HEK293 (cell line): ENCODE results near the gene NCKAP5.

Experiments used
- CTCF ChIA-PET: fragments of 350-600 bp; formaldehyde crosslinking; extraction: SDS; loops from one replicate; lab custom pipeline; 2021; ENCODE audit warnings: antibody characterized with exemption; lab: Yijun Ruan, JAX
- POLR2A ChIA-PET: fragments of 300-600 bp; formaldehyde crosslinking; extraction: SDS; loops from one replicate; lab custom pipeline; 2020; ENCODE audit warnings: antibody characterized with exemption, inconsistent platforms; lab: Yijun Ruan, JAX
- H3K27ac ChIP-seq: fragments of 200-500 bp; sonication (Bioruptor generic); 2 replicates; pipeline ENCODE4 v1.5.1; 2014; ENCODE audit warnings: low read depth, low read length, control low read depth, inconsistent platforms; ENCODE audit errors: extremely low read depth
- H3K36me3 ChIP-seq, 2 experiments: fragments of 200-500 bp in 1 of 2; sonication (Bioruptor generic) in 1 of 2; 1 replicate in 1 of 2; 2 replicates in 1 of 2; pipeline ENCODE4 v1.5.1; 2014 to 2017; ENCODE audit warnings: inconsistent platforms in 2 of 2, low read length in 2 of 2; ENCODE audit not compliant: control insufficient read depth in 2 of 2, insufficient read depth in 1 of 2
- H3K4me1 ChIP-seq: fragments of 200-500 bp; sonication (Bioruptor generic); 2 replicates; pipeline ENCODE4 v1.5.1; 2014; ENCODE audit warnings: mild to moderate bottlenecking, low read length, inconsistent platforms; ENCODE audit not compliant: control insufficient read depth, insufficient read depth
- H3K4me3 ChIP-seq: 2 replicates; pipeline ENCODE4 v1.5.1; 2011; ENCODE audit warnings: low read depth, mild to moderate bottlenecking, control low read depth, low read length, moderate library complexity
- H3K9me3 ChIP-seq: fragments of 200-500 bp; sonication (Bioruptor generic); 2 replicates; pipeline ENCODE4 v1.5.1; 2014; ENCODE audit warnings: low read depth, low read length, inconsistent platforms; ENCODE audit not compliant: control insufficient read depth, insufficient read depth
- HOXD13 ChIP-seq: sonication (generic); formaldehyde crosslinking; IDR thresholded peaks from 2 replicates; pipeline ENCODE4 v1.8.0; 2022; ENCODE audit warnings: missing genetic modification reagents, borderline replicate concordance
- KLF10 ChIP-seq: fragments of 450-650 bp; IDR thresholded peaks from 2 replicates; pipeline ENCODE4 v1.5.1; 2018; ENCODE audit warnings: missing biosample characterization, mild to moderate bottlenecking, missing genetic modification characterization
- KLF16 ChIP-seq: fragments of 450-650 bp; formaldehyde crosslinking; IDR thresholded peaks from 2 replicates; pipeline ENCODE4 v1.5.1; 2017; ENCODE audit warnings: missing biosample characterization, missing genetic modification characterization
- PATZ1 ChIP-seq: fragments of 450-650 bp; formaldehyde crosslinking; IDR thresholded peaks from 2 replicates; pipeline ENCODE4 v1.5.1; 2016; ENCODE audit warnings: missing biosample characterization, missing genetic modification characterization
- PRDM1 ChIP-seq: fragments of 450-650 bp; formaldehyde crosslinking; IDR thresholded peaks from 2 replicates; pipeline ENCODE4; 2016; ENCODE audit warnings: missing biosample characterization, missing genetic modification characterization
- SALL2 ChIP-seq: fragments of 450-650 bp; formaldehyde crosslinking; IDR thresholded peaks from 2 replicates; pipeline ENCODE4 v1.5.0; 2017; ENCODE audit warnings: missing biosample characterization, mild to moderate bottlenecking, missing genetic modification characterization, borderline replicate concordance
- SCRT1 ChIP-seq: fragments of 450-650 bp; formaldehyde crosslinking; IDR thresholded peaks from 2 replicates; pipeline ENCODE4 v1.5.1; 2016; ENCODE audit warnings: missing biosample characterization, missing genetic modification characterization, borderline replicate concordance
- SETDB1 ChIP-seq: IDR thresholded peaks from one replicate; pipeline ENCODE4 v1.6.1; 2017; ENCODE audit warnings: mild to moderate bottlenecking, low read length, moderate library complexity, mixed read lengths; ENCODE audit not compliant: insufficient read length
- ZBTB17 ChIP-seq: fragments of 450-650 bp; formaldehyde crosslinking; IDR thresholded peaks from 2 replicates; pipeline ENCODE4 v1.5.1; 2016; ENCODE audit warnings: missing biosample characterization, missing genetic modification characterization
- ZNF10 ChIP-seq: fragments of 450-650 bp; formaldehyde crosslinking; IDR thresholded peaks from 2 replicates; pipeline ENCODE4 v1.5.1; 2017; ENCODE audit warnings: missing biosample characterization, missing genetic modification characterization
- ZNF2 ChIP-seq: fragments of 450-650 bp; formaldehyde crosslinking; IDR thresholded peaks from 2 replicates; pipeline ENCODE4 v1.5.1; 2016; ENCODE audit warnings: missing biosample characterization, missing genetic modification characterization
- ZNF202 ChIP-seq: fragments of 450-650 bp; formaldehyde crosslinking; IDR thresholded peaks from 2 replicates; pipeline ENCODE4 v1.5.1; 2016; ENCODE audit warnings: missing biosample characterization, missing genetic modification characterization, borderline replicate concordance
- ZNF214 ChIP-seq: fragments of 450-650 bp; formaldehyde crosslinking; IDR thresholded peaks from 2 replicates; pipeline ENCODE4 v1.5.1; 2017; ENCODE audit warnings: missing biosample characterization, mild to moderate bottlenecking, missing genetic modification characterization, borderline replicate concordance
- ZNF391 ChIP-seq: fragments of 450-650 bp; formaldehyde crosslinking; IDR thresholded peaks from 2 replicates; pipeline ENCODE4 v1.5.1; 2016; ENCODE audit warnings: low read depth, missing biosample characterization, missing genetic modification characterization, borderline replicate concordance
- ZNF394 ChIP-seq: fragments of 450-650 bp; formaldehyde crosslinking; IDR thresholded peaks from 2 replicates; pipeline ENCODE4 v1.5.1; 2016; ENCODE audit warnings: missing biosample characterization, missing genetic modification characterization, mild to moderate bottlenecking, moderate library complexity, borderline replicate concordance
- ZNF426 ChIP-seq: fragments of 450-650 bp; formaldehyde crosslinking; IDR thresholded peaks from 2 replicates; pipeline ENCODE4 v1.5.1; 2017; ENCODE audit warnings: missing biosample characterization, missing genetic modification characterization, mild to moderate bottlenecking, inconsistent platforms, moderate library complexity
- ZNF514 ChIP-seq: fragments of 450-650 bp; formaldehyde crosslinking; IDR thresholded peaks from 2 replicates; pipeline ENCODE4 v1.5.1; 2016; ENCODE audit warnings: missing biosample characterization, missing genetic modification characterization
- ZNF560 ChIP-seq: fragments of 450-650 bp; formaldehyde crosslinking; IDR thresholded peaks from 2 replicates; pipeline ENCODE4 v1.5.1; 2017; ENCODE audit warnings: missing biosample characterization, missing genetic modification characterization, borderline replicate concordance
- ZNF561 ChIP-seq: fragments of 450-650 bp; IDR thresholded peaks from 2 replicates; pipeline ENCODE4 v1.5.1; 2018; ENCODE audit warnings: missing biosample characterization, missing genetic modification characterization, borderline replicate concordance
- ZNF600 ChIP-seq: fragments of 450-650 bp; formaldehyde crosslinking; IDR thresholded peaks from 2 replicates; pipeline ENCODE4 v1.5.1; 2016; ENCODE audit warnings: missing biosample characterization, missing genetic modification characterization
- ZNF654 ChIP-seq: fragments of 450-650 bp; formaldehyde crosslinking; IDR thresholded peaks from 2 replicates; pipeline ENCODE4 v1.5.1; 2016; ENCODE audit warnings: low read depth, missing biosample characterization, missing genetic modification characterization
- ZNF664 ChIP-seq: fragments of 450-650 bp; formaldehyde crosslinking; IDR thresholded peaks from 2 replicates; pipeline ENCODE4 v1.5.1; 2016; ENCODE audit warnings: missing biosample characterization, missing genetic modification characterization
- ZNF776 ChIP-seq: fragments of 450-650 bp; formaldehyde crosslinking; IDR thresholded peaks from 2 replicates; pipeline ENCODE4 v1.5.0; 2017; ENCODE audit warnings: missing biosample characterization, missing genetic modification characterization, borderline replicate concordance
- ZNF792 ChIP-seq: fragments of 450-650 bp; formaldehyde crosslinking; IDR thresholded peaks from 2 replicates; pipeline ENCODE4 v1.5.1; 2016; ENCODE audit warnings: missing biosample characterization, missing genetic modification characterization
- ZNF830 ChIP-seq: fragments of 450-650 bp; IDR thresholded peaks from 2 replicates; pipeline ENCODE4 v1.5.0; 2018; ENCODE audit warnings: missing biosample characterization, missing genetic modification characterization, low read depth, mild to moderate bottlenecking, moderate library complexity
- TF ChIP-seq, protein P1 (sequence below): fragments of 450-650 bp; formaldehyde crosslinking; IDR thresholded peaks from 2 replicates; pipeline ENCODE4 v1.5.1; 2016; ENCODE audit warnings: missing biosample characterization, missing genetic modification characterization
- TF ChIP-seq, protein P2 (sequence below): fragments of 450-650 bp; IDR thresholded peaks from 2 replicates; pipeline ENCODE4 v1.5.1; 2018; ENCODE audit warnings: missing biosample characterization, mild to moderate bottlenecking, missing genetic modification characterization

The NCKAP5 gene

DNA sequence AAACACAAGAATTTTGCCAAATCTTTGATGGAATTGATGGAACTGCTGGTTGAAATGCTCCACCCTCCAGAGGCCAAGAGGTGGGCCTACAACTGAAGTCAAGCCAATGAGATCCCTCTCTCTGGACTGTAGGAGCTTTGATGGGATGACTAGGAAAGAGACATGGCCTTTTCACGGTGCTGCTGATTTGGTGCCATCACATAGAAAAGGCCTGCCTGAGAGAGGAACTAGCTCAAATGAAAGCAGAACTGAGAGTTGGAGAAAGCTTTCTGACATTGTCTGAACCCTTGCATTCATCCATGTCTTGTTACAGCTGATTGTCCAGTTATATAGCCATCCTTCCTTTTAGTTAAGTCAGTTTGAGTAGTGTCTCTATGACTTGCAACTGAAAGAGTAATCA is 614.5 kb downstream of the NCKAP5 start (continued):
- TF ChIP-seq SALL2 (no peak), SCRT1 (tag by site-specific recombination) (no peak), ZNF214 (tag by site-specific recombination) (no peak), KLF16 (tag by site-specific recombination) (no peak), ZNF654 (tag by site-specific recombination) (no peak), HOXD13 (CRISPR knock-in tag) (no peak), ZNF391 (no peak), ZNF792 (tag by site-specific recombination) (no peak), ZNF560 (tag by site-specific recombination) (no peak)

GRCh38 chr2:132951008-132951714 is 617.1 kb downstream of the NCKAP5 start:
- no peaks in the 10 kb centered on the region for H3K9me3 ChIP-seq
- CTCF ChIA-PET = interaction anchor here (0.7 kb wide), 2 partner anchors 274 to 281 kb away, joined by 3 to 4 read pairs; no protein-coding TSS in a partner anchor
- TF ChIP-seq ZNF394 (tag by site-specific recombination) (no peak), ZNF776 (no peak), ZNF514 (tag by site-specific recombination) (no peak), ZNF830 (tag by site-specific recombination) (no peak), ZBTB17 (tag by site-specific recombination) (no peak), ZNF10 (no peak), ZNF561 (tag by site-specific recombination) (no peak), ZNF2 (tag by site-specific recombination) (no peak), SETDB1 (no peak), KLF10 (tag by site-specific recombination) (no peak)
- TF ChIP-seq, protein P1, sequence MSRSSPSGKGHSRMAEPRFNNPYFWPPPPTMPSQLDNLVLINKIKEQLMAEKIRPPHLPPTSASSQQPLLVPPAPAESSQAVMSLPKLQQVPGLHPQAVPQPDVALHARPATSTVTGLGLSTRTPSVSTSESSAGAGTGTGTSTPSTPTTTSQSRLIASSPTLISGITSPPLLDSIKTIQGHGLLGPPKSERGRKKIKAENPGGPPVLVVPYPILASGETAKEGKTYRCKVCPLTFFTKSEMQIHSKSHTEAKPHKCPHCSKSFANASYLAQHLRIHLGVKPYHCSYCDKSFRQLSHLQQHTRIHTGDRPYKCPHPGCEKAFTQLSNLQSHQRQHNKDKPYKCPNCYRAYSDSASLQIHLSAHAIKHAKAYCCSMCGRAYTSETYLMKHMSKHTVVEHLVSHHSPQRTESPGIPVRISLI (tag by site-specific recombination) = no peak
- TF ChIP-seq, all 188 proteins: peak for 0
- POLR2A ChIA-PET = no interaction called here
- H3K36me3 ChIP-seq = no peaks in the 10 kb centered on the region
- no peak overlapping the region for H3K4me3 ChIP-seq
- H3K27ac ChIP-seq = no peak overlapping the region
- H3K4me1 ChIP-seq = no peaks in the 10 kb centered on the region

DNA sequence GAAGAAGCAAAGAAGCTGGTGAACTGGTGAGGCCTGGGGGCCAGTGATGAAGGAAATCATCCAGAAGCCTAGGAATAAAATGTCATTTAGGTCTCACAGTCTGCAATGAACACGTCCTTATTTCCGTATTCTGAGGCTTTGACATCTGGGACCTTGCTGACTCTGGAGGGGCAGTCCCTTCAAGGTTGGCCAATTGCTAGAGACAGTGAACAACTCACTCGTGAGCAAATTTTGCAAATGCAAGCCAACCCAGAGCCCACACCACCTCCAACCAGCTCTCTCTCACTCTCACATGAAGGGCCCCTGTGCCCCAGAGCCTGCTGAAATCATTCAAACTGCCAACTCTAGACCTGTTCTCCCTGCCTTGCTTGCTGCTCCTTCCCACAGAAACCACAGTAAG is 619.2 kb downstream of the NCKAP5 start:
- Histone ChIP-seq H3K36me3 (no peaks in the 10 kb centered on the region), H3K4me3 (no peak overlapping the region), H3K4me1 (no peaks in the 10 kb centered on the region), H3K27ac (no peak overlapping the region), H3K9me3 (no peaks in the 10 kb centered on the region)
- POLR2A ChIA-PET = no interaction called here
- TF ChIP-seq ZNF202 = no peak
- no peak for TF ChIP-seq ZNF560 (tag by site-specific recombination)
- TF ChIP-seq PRDM1 = no peak
- TF ChIP-seq ZNF664 (tag by site-specific recombination) = no peak
- TF ChIP-seq, protein P2, sequence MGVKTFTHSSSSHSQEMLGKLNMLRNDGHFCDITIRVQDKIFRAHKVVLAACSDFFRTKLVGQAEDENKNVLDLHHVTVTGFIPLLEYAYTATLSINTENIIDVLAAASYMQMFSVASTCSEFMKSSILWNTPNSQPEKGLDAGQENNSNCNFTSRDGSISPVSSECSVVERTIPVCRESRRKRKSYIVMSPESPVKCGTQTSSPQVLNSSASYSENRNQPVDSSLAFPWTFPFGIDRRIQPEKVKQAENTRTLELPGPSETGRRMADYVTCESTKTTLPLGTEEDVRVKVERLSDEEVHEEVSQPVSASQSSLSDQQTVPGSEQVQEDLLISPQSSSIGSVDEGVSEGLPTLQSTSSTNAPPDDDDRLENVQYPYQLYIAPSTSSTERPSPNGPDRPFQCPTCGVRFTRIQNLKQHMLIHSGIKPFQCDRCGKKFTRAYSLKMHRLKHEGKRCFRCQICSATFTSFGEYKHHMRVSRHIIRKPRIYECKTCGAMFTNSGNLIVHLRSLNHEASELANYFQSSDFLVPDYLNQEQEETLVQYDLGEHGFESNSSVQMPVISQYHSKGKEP (tag by site-specific recombination) = no peak
- TF ChIP-seq ZNF600 (tag by site-specific recombination) = no peak
- no peak for TF ChIP-seq ZNF394 (tag by site-specific recombination)
- no peak for TF ChIP-seq PATZ1 (tag by site-specific recombination)
- no peak for TF ChIP-seq ZNF426 (tag by site-specific recombination)
- CTCF ChIA-PET = no interaction called here
